Measurements from ENCODE around the gene DAB1.

The DAB1 gene

DNA sequence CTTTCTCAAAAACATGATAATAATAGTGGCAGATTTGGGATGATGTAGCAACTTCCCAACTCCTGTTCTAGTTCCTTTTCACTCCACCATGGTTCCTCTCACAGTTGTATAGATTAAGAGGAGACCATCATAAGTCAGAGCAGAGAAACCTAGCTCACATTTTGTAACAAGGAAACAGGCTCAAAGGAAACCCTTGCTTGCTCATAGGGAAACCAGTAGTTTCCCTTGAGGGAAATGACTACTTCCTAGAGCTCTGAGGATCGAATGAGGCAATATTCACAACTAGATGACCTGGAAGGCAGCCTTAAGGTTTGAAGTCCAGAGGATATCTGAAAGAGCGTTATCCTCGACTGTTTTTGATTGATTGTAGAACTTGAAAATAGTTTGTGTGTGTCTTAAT is 382.0 kb downstream of the DAB1 start:
- no peak for DNase-seq (ENCODE audit: extremely low read depth in 1 of 2, low read depth in 1 of 2)

DNA sequence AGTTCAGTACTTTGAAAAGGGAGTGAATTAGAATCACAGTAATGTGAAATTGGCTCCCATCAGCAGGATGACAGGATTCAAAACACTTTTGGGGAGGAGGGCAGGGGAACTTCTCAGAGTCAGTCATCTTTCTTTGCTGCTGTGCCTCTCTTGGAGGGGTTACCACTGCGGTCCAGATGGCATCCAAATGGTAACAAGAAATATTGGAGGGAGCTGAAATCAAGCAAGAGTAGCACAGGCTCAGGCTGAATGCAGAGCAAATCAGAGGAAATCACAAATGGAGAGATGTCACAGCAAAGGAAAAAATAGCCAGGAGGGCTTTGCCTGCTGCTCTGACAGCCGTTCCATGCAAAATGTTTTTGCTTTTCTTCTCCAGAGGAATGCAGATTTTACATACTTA is 383.0 kb downstream of the DAB1 start:
- DNase-seq (ENCODE audit: extremely low read depth in 1 of 2, low read depth in 1 of 2), result no peak

DNA sequence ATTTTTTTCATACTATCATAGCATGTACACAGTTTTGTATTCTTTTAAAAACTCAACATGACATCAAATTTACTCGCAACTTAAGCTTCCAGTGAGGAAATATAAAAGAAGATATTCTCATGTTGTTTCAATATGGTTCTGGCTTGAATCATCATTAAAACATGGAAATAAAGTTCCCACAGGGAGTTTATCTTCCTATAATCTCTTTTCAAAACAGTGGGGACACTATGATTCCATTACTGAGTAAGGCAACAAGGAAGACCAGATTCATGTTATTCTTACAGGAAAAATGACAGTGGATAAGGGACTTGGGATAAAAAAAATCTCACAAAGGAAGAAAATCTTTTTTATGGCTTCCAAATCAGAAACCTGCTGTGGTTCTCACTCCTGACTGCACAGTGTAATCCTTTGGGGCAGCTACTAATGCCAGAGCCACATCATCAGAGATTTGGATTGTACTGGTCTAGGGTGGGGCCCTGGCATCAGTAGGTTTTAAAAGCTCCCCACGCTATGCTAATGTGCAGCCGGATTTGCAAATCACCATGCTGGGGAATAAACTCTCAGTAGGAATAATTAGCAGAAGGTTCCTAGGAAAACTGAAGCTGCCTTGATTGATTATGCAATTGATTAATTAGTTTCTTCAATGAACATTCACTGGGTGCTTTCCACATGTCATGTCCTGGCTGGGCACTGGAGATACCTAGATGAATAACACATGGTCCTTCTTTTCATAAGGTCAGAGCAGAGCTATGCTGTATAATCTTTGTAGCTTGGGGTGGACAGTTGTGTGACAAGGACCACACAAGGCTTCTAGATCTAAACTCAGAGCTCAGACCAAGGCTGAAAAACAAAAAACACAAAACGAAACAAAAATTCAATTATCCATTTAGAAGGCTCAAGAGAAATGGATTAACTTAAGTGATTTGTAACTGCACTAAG is 386.9 kb downstream of the DAB1 start:
- DNase-seq (ENCODE audit: extremely low read depth in 1 of 2, low read depth in 1 of 2), result no peak

DNA sequence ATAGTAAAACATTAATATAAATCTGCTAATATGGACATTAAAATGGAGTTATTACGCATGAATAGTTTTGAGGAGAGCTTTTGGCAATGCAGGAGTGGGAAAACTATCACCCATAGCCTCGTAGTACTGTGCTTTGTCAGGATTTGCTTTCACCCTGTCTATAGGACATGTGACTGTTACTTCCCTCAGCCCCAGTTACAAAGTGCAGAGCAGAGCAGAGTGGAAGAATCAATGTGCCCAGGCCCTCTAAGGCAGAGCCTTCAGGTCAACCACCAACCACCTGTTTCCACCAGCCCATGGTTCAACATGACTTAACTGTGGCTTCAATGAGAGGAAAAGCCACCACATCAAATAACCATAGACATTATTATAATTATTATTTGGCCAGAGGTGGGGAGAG is 389.1 kb downstream of the DAB1 start:
- DNase-seq (ENCODE audit: extremely low read depth in 1 of 2, low read depth in 1 of 2), result no peak

DNA sequence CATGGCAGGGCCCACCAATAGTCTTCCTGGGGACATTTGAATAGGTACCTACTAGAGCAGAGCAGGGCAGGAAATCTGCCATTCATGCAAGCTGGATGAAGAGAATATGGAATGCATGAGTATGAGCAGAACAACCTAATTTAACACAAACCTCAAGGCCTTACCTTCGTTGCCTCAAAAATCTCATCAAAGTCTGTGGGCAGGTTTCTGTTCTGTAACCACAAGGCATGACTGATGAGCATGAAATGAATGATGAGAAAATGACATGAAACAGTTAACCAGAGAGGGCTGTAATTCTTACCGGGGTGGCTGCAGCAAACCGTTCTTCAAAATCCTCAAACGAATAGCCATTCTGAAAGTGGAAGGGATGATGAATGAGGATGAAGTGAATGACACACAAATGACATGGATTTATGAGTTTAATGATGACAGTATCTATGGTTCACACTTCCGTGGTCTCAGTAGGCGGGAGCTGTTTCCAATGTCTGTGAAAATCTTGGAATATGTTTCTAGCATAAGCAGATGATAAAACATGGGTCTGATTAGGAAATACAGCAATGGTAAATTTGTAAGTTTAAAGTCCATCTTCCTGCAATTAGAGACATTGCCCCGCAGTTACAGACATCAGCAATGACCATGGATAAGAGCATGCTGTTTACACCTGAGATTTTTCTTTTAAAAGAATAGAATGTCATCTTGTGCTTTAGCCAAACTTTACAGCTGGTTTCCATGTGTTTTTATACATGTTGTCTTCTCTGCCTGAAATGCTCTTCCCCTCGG is 390.4 kb downstream of the DAB1 start:
- no peak for DNase-seq (ENCODE audit: extremely low read depth in 1 of 2, low read depth in 1 of 2)

DNA sequence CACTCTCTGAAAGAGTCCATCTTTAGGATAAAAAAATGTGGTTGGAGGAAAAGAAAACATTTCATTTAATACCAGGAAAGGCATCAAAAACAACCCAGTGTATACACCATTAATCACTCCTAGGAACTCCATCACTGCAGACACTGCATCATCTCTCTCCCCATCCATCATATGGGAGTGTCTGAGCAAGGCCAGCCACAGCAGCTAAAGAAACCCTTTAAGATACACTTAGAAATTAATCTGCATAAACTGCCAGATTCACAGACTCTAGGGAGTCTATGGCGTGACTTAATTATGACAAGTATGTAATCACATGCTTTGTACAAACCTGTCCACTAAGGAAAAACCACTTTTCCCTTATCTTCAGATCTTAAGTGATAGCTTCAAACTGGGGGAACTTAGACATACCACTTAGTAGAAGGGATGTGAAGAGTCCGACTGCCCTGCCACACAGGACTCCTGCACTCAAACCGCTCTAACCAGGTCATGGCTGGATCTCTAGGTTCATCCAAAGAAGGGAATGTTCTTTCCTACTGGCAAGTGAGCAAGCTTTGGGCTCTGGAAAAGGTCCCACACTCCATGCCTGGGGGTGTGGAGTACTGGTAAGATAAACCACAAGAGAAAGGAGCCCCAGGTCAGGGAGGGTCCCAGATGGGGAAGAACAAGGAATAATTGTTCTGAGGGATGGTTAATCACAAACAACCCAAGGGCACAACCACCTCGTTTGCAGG is 397.1 kb downstream of the DAB1 start:
- no peak for DNase-seq (ENCODE audit: extremely low read depth in 1 of 2, low read depth in 1 of 2)

DNA sequence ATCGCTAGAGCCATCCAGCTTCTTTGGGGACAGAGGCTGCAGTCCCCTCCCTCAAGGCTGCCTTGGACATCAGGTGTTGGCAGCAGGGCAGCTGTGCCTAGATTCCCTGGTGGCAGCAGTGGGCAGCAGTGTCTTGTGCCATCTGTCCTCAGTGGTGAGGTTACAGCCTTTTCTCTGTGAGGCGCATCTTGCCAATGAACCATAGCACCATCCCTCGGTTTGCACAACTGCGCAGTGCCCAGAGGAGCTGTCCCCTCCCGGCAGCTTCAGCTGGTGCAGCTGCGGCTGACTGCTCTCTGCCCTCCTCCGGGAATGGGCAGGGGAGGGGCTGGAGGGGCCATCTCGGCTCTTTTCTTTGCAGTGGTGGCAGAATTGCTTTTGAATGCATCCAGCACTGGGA is 399.0 kb downstream of the DAB1 start:
- DNase-seq (ENCODE audit: extremely low read depth in 1 of 2, low read depth in 1 of 2), result no peak

DNA sequence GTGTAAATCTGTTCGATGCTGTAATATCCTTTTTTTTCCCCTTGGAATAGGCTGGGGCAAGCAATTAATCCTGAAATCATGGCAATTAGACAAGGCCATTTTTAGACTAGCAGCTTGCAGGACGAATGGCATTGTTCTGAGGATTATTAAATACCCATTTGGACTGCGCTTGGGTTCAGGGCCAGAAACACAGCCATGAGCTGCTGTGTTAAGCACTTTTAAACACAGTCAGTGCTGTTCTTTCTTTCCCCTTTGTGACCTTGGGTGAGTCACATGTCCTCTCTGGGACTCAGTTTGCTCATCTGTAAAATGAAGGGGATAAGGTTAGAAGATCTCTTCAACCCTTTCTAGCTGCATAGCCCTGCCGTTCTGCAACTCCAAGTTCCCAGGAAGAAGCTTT is 399.4 kb downstream of the DAB1 start:
- no peak for DNase-seq (ENCODE audit: extremely low read depth in 1 of 2, low read depth in 1 of 2)

DNA sequence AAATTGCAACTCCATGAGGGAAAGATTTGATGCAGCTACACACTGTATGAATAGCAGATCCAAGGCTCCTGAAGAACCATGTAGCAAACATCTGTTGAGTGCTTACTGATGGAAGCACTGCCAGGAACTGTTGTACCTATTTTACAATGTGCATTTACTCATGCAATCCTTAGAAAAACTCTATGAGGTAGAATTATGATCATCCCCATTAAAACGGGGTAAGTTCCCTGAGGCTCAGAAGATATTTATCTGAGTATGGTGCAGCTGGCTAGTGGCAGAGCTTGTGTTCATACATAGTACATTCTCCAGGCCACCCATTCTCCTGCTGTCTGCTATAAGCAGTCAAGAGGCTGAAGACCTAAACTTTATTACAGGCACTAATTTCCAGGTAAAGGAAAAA is 403.6 kb downstream of the DAB1 start:
- no peak for DNase-seq (ENCODE audit: extremely low read depth in 1 of 2, low read depth in 1 of 2)

DNA sequence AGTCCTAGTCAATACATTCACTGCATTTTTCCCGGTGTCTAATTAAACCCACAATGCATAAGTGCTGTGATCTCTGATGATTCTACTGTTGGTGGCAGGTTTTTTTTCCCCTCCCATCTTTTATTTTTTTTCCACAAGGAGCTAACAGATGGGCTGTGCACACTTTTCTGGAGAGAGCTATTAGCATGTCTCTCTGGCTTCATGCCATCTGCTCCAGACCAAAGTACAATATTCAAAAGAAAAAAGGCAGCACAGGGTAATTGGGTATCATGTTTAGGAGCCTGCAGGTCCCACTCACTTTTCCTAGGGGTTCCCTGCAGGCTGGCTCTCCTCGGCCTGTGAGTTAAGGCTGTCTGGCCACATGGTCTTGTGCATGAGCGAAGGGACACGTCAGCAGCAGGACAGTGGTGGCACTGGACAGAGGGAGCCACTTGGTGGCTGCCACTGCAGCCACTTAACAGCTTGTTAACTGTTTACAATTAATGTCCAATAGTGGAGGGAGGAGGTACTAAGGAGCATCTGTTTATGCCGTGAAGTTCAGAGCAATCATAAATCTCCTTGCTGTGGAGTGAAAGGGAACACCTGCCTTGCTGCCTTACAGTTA is 404.5 kb downstream of the DAB1 start:
- no peak for DNase-seq (ENCODE audit: extremely low read depth in 1 of 2, low read depth in 1 of 2)

DNA sequence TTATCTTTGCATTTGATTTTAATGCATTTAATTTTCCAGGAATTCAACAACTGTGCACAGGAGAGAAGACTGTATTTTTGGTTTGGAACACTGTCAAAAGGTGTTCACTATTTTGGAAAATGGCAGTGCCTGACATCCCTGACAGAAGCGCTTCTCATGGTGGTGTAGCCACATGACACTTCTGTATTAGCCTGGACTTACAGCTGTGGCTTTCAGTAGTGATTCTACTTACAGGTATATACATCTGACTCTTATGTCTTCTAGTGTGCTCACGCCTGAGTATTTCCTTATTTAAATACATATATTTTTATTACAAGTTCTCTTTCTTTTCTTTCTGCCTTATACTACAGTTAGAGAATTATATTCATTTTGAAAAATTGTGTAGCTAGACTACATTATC is 405.7 kb downstream of the DAB1 start:
- DNase-seq (ENCODE audit: extremely low read depth in 1 of 2, low read depth in 1 of 2), result no peak

DNA sequence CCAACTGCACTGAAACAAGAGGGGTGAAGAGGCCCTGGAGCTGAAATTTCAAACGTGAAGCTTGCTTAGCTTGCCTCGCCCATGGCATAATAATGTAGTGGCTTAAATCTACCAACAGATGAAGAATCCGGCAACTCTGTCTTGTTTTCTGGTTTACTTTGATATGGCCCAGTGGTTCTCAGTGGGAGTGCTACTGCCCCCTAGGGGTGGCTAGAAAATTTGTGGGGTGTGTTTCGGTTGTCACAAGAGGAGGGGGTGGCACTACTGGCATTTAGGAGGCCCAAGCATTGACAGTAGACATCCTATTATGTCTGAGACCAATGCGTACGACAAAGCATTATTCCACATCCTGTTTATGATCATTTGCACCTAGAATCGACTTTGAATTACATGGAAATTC is 406.1 kb downstream of the DAB1 start:
- no peak for DNase-seq (ENCODE audit: extremely low read depth in 1 of 2, low read depth in 1 of 2)

DNA sequence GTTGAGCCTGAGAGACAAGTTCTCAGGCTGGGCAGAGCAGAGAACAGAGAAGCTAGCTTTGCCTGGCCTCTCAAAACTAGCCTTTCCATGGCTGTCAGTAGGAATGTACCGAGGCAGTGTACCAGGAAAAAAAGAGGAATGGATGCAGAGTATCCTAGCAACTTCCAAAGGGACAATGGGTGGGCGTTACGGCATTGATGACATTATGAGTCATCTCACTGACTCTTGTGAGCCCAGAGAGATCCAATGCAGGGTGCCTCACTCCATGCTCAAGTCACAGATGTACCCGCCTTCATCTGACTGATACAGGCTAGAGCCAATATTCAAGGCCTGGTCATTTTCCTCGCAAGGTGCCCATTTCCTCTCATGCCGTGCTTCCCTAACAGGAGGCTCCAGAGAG is 406.7 kb downstream of the DAB1 start:
- no peak for DNase-seq (ENCODE audit: extremely low read depth in 1 of 2, low read depth in 1 of 2)

DNA sequence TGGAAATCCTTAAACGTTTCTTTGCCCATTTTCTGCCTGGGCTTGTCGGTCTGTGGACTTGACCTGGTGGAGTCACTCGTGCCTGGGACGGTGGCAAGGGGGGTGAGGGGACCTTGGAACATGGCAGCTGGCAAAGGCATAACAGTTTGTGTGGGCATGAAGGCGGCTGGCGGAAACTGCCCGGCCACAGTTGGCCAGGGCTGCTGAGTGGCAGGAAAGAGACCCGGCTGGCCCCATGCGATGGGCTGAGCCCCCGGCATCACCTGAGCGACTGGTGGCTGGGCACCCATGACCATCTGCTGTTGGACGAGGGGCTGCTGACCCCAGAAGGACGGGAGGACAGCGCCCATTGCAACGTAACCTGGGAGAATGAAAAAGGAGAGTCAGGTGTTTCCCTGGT is 408.8 kb downstream of the DAB1 start:
- no peak for DNase-seq (ENCODE audit: extremely low read depth in 1 of 2, low read depth in 1 of 2)

DNA sequence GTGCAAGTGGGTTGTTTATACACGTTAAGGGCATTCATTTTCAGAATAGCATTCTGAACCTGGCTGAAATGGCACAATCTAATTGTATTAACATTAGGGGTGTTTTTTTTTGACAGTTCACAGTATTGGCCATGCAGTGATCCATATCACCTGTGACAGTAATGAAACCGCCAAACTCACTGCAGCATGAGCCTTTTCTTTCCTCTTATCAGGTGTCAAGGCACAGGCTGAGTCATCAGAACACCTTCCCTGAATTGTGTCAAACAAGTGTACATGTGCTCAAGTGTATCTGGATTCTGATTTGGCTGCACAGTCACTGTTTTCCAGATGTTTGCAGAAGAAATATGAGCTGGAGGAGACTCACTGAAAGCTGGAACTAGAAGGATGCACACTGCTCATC is 410.3 kb downstream of the DAB1 start:
- DNase-seq (ENCODE audit: extremely low read depth in 1 of 2, low read depth in 1 of 2), result no peak

DNA sequence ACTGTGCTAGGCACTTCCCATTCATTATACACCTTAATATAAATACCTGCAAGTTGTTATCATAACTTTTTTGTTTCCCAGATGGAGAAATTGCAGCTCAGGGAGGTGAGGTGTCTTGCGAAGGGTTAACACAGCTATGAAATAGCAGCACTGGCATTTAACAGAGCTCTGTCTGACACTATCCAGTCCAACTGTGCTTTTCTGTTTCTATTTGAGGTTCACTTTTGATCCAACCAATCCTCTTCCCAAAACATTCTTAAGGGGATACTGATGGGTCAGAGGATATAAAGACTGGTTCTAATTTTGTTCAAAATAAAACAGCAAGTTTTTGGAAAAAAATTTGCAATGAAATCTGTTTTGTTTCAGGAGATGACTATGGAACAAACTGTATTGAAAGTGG is 411.5 kb downstream of the DAB1 start:
- DNase-seq (ENCODE audit: extremely low read depth in 1 of 2, low read depth in 1 of 2), result no peak

DNA sequence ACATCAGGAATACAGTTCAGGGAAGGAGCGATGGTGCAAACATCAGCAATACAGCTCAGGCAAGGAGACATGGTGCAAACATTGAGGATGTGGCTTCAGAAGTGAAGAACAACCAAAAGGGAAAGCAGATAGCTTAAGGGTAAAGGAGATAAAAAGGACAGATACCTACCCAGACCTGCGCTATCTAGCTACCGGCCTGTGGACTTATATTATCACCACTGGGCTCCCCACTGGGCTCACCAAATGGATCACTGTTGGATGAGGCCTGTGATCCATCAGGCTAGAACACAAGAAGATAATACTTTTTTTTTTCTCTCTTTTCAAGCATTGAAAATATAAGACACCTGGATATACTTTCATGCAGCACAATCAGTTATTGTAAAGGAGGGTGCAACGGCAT is 413.3 kb downstream of the DAB1 start:
- no peak for DNase-seq (ENCODE audit: extremely low read depth in 1 of 2, low read depth in 1 of 2)

DNA sequence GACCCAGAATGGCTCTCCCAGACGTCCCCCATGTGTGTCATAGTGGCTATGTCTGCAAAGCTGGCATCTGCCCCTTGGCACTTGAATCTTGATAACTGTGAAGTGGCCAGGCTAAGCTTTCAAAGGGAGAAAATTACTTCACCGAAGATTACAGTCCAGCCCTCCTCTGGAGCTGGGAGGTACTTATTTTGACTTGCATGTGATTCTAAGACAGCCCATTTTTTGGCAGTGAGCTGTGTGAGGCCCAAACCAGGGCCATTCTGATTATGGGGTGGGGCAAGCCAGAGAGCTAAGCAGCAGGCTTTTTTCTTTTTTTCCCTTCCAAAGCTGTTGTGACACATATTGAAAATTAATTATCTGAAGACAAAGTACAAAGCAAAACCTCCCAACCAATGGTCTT is 415.9 kb downstream of the DAB1 start:
- DNase-seq (ENCODE audit: extremely low read depth in 1 of 2, low read depth in 1 of 2), result no peak

DNA sequence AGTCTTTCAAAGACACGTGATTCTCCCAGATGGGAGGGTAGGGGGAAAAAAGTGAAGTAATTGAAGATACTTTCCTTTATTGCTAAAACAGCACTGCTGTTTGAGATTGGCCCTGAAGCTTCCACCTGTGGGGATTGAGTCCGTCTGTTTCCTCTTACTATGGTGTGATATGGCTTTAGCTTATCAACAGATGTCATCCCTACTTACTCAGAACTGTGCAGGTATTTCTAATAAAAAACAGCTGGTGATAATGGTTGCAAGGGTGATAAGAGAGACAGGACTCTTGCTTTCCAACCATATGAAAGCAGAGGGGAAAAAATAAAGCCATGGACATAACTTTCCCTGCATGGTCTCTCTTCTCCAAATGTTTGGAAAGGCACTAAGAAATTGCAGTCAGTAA is 416.4 kb downstream of the DAB1 start:
- no peak for DNase-seq (ENCODE audit: extremely low read depth in 1 of 2, low read depth in 1 of 2)

DNA sequence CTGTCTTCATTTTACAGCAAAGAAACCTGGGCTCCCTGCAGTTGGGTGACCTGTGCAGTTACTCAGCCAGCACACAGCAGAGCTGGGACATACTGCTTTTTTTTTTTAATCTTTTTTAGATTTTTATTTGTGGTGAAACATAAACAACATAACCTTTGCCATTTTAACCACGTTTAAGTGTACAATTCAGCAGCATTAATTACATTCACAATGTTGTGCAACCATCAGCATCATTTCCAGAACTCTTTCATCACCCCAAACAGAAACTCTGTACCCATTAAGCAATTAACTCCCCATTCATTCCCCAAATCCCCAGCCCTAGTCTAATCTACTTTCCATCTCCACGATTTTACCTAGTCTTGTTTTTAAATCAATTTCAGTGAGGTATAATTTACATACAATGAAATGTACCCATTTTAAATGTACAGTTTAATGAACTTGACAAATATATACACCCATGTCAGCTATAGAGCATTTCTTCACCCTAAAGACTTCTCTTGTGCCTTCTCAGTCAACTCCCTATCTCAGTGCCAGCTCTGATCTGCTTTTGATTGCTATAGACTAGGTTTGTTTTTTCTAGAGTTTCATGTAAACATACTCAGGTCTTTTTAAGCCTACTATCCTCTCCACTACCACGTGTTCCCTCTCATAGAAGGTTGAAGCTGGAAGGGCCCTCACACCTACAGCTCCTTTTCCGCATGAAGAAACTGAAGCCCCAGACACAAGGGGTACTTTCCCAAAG is 420.3 kb downstream of the DAB1 start:
- DNase-seq (ENCODE audit: extremely low read depth in 1 of 2, low read depth in 1 of 2), result no peak

All from stimulated activated CD8-positive, alpha-beta memory T cell treated with anti-CD3 and anti-CD28 coated beads, Interleukin-7, amount 100 ng/mL, for 48 hours (primary cell).